Liver (tissue), 9 donors: ENCODE data around the gene CFAP74. TPM values are rescaled to one million over a fixed set of nuclear protein-coding genes. Genes with fewer than 3 reads are reported as not detected.

Experiments used
- DNase-seq: peaks from one replicate; pipeline ENCODE4 v3.0.0-alpha.2; 2017; ENCODE audit warnings: low spot score
- H3K27ac ChIP-seq, 2 donors: one replicate each; pipeline ENCODE4 v1.7.0; 2013; ENCODE audit warnings: inconsistent platforms in 2 of 2, low read length in 2 of 2, control low read depth in 1 of 2, low read depth in 1 of 2, mild to moderate bottlenecking in 1 of 2
- H3K27me3 ChIP-seq, 4 donors: one replicate each; pipeline versions ENCODE4 v1.6.1 to v1.7.0; 2013; ENCODE audit warnings: low read length in 3 of 4, inconsistent platforms in 1 of 4, mild to moderate bottlenecking in 1 of 4, moderate library complexity in 1 of 4; ENCODE audit not compliant: control insufficient read depth in 4 of 4, insufficient read depth in 4 of 4
- H3K36me3 ChIP-seq, 4 donors: one replicate each; pipeline versions ENCODE4 v1.6.1 to v1.7.0; 2013; ENCODE audit warnings: low read length in 3 of 4, mild to moderate bottlenecking in 3 of 4, low read depth in 1 of 4, moderate library complexity in 1 of 4; ENCODE audit not compliant: control insufficient read depth in 4 of 4, insufficient read depth in 3 of 4
- H3K4me1 ChIP-seq, 4 donors: one replicate each; pipeline versions ENCODE4 v1.6.1 to v1.7.0; 2013; ENCODE audit warnings: low read length in 3 of 4, mild to moderate bottlenecking in 3 of 4, moderate library complexity in 1 of 4; ENCODE audit not compliant: control insufficient read depth in 4 of 4, insufficient read depth in 4 of 4
- H3K4me3 ChIP-seq, 3 donors: one replicate each; pipeline versions ENCODE4 v1.6.1 to v1.7.0; 2013; ENCODE audit warnings: low read length in 3 of 3, control low read depth in 1 of 3, low read depth in 1 of 3, mild to moderate bottlenecking in 1 of 3
- H3K9ac ChIP-seq, 2 donors: one replicate each; pipeline ENCODE4 v1.7.0; 2013; ENCODE audit warnings: low read length in 2 of 2, mild to moderate bottlenecking in 2 of 2, moderate library complexity in 2 of 2, control low read depth in 1 of 2, low read depth in 1 of 2
- H3K9me3 ChIP-seq, 4 donors: one replicate each; pipeline versions ENCODE4 v1.6.1 to v1.7.0; 2013; ENCODE audit warnings: low read length in 3 of 4; ENCODE audit not compliant: control insufficient read depth in 4 of 4
- EGR1 ChIP-seq, 2 donors: IDR thresholded peaks; 2 replicates each; pipeline ENCODE4 v1.6.1; 2016 to 2018; ENCODE audit warnings: antibody characterized with exemption in 2 of 2, low read depth in 2 of 2
- FOXA1 ChIP-seq: IDR thresholded peaks from 2 replicates; pipeline ENCODE4 v1.6.1; 2016; ENCODE audit warnings: antibody characterized with exemption
- FOXA2 ChIP-seq: IDR thresholded peaks from 2 replicates; pipeline ENCODE4 v1.6.1; 2016; ENCODE audit warnings: antibody characterized with exemption
- GABPA ChIP-seq, 2 donors: IDR thresholded peaks in 1 of 2; conservative IDR thresholded peaks in 1 of 2; 2 replicates each; pipeline ENCODE4 v1.6.1; 2016; ENCODE audit warnings: antibody characterized with exemption in 2 of 2, mild to moderate bottlenecking in 1 of 2, moderate library complexity in 1 of 2
- HNF4A ChIP-seq, 2 donors: conservative IDR thresholded peaks; 2 replicates each; pipeline ENCODE4 v1.6.1; 2016; ENCODE audit warnings: antibody characterized with exemption in 2 of 2, mild to moderate bottlenecking in 2 of 2
- HNF4G ChIP-seq: IDR thresholded peaks from 2 replicates; pipeline ENCODE4 v1.6.1; 2016; ENCODE audit warnings: antibody characterized with exemption
- JUND ChIP-seq, 2 donors: IDR thresholded peaks; 2 replicates each; pipeline ENCODE4 v1.6.1; 2016; ENCODE audit warnings: antibody characterized with exemption in 2 of 2
- NR2F2 ChIP-seq: IDR thresholded peaks from 2 replicates; pipeline ENCODE4 v1.6.1; 2016; ENCODE audit warnings: antibody characterized with exemption
- RAD21 ChIP-seq, 2 donors: IDR thresholded peaks; 2 replicates each; pipeline ENCODE4 v1.6.1; 2016; ENCODE audit warnings: antibody characterized with exemption in 2 of 2, mild to moderate bottlenecking in 2 of 2
- RXRA ChIP-seq, 2 donors: IDR thresholded peaks; 2 replicates each; pipeline ENCODE4 v1.6.1; 2017 to 2018; ENCODE audit warnings: antibody characterized with exemption in 2 of 2, mild to moderate bottlenecking in 1 of 2
- SP1 ChIP-seq: IDR thresholded peaks from 2 replicates; pipeline ENCODE4 v1.6.1; 2018; ENCODE audit warnings: antibody characterized with exemption, mild to moderate bottlenecking
- TAF1 ChIP-seq: conservative IDR thresholded peaks from 2 replicates; pipeline ENCODE4 v1.6.1; 2016; ENCODE audit warnings: antibody characterized with exemption, mild to moderate bottlenecking
- YY1 ChIP-seq: IDR thresholded peaks from 2 replicates; pipeline ENCODE4 v1.6.1; 2016; ENCODE audit warnings: antibody characterized with exemption, mild to moderate bottlenecking
- WGBS: extraction: QIAGEN DNeasy Blood & Tissue Kit; methylation state at CpG from one replicate; pipeline ENCODE4 v1.1.7; 2013; 5-methylcytosine and 5-hydroxymethylcytosine counted together
- polyA plus RNA-seq, 2 donors: library from polyadenylated mRNA; stranded (reverse) in 1 of 2; unstranded in 1 of 2; fragments of 200-250 nt in 1 of 2; fragments of >200 nt in 1 of 2; fragmentation: Nextera tagmentation in 1 of 2; extraction: Ambion mirVana in 1 of 2; gene quantifications; one replicate each; pipeline versions ENCODE4 v1.2.1 to v1.2.3, GENCODE V29; 2013 to 2015
- total RNA-seq, 2 donors: library from RNA; depleted of rRNA; stranded (reverse); fragments of >200 nt; gene quantifications; one replicate each; pipeline ENCODE4 v1.2.3, GENCODE V29; 2014
- TF ChIP-seq, protein P1 (sequence below): IDR thresholded peaks from 2 replicates; pipeline ENCODE4 v1.6.1; 2016; ENCODE audit warnings: antibody characterized with exemption
- TF ChIP-seq, protein P2 (sequence below): IDR thresholded peaks from 2 replicates; pipeline ENCODE4 v1.6.1; 2016; ENCODE audit warnings: antibody characterized with exemption
- TF ChIP-seq, protein P3 (sequence below): IDR thresholded peaks from 2 replicates; pipeline ENCODE4 v1.6.1; 2016; ENCODE audit warnings: antibody characterized with exemption
- TF ChIP-seq, protein P4 (sequence below): fragments of 150-350 bp; IDR thresholded peaks from 2 replicates; pipeline ENCODE4 v1.5.1; 2017; ENCODE audit warnings: improper control_type of control experiment, low read depth, low read length; ENCODE audit not compliant: missing input control
- TF ChIP-seq, protein P5 (sequence below): IDR thresholded peaks from 2 replicates; pipeline ENCODE4 v1.6.1; 2016; ENCODE audit warnings: antibody characterized with exemption, mild to moderate bottlenecking
- donor health status: healthy.
- donor health status: healthy.
- donor health status: healthy.
- donor health status: healthy.
- donor health status: healthy.

The CFAP74 gene
- total and polyA plus RNA-seq, 4 donors = under 0.01 to 0.31 TPM; not detected in 2

DNA sequence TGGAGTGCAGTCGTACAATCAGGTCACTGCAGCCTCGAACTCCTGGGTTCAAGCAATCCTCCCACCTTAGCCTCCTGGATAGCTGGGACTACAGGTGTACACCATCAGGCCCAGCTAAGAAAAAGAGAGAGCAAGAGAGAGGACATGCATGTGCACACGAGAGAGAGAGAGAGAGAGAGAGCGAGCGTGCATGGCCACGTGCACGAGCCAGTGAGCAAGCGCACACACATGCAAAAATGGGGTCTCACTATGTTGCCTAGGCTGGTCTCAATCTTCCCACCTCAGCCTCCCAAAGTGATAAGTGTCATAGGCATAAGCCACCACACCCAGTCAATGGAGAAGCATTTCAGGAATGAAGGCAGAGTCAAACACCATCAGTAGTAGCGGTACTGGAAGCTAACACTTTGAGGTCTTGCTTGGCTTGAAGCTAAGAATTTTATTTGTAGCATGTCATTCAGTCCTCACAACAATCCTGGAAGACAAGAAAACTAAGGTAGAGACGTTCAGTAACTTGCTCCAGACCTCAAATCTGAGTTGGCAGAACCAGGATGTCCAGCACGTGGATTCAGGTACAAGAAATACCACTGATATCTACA, 127.2 kb downstream of the CFAP74 start:
- Histone ChIP-seq H3K9ac (no peak overlapping the region), H3K27ac (no peak overlapping the region), H3K9me3 (no peaks in the 10 kb centered on the region), H3K27me3 (no peaks in the 10 kb centered on the region), H3K4me3 (no peak overlapping the region), H3K4me1 (peaks cover 2 to 41% (median 25%) of the 10 kb centered on the region in 4 donors), H3K36me3 (peaks cover 0 to 6% (median 0%) of the 10 kb centered on the region in 4 donors)
- DNase-seq = no peak
- 90% methylated on average over 11 of the region's 11 CpGs for WGBS
- no peak for TF ChIP-seq TAF1
- TF ChIP-seq RXRA (IDR thresholded peaks at IDR 0.05) = no peak
- TF ChIP-seq, protein P1, sequence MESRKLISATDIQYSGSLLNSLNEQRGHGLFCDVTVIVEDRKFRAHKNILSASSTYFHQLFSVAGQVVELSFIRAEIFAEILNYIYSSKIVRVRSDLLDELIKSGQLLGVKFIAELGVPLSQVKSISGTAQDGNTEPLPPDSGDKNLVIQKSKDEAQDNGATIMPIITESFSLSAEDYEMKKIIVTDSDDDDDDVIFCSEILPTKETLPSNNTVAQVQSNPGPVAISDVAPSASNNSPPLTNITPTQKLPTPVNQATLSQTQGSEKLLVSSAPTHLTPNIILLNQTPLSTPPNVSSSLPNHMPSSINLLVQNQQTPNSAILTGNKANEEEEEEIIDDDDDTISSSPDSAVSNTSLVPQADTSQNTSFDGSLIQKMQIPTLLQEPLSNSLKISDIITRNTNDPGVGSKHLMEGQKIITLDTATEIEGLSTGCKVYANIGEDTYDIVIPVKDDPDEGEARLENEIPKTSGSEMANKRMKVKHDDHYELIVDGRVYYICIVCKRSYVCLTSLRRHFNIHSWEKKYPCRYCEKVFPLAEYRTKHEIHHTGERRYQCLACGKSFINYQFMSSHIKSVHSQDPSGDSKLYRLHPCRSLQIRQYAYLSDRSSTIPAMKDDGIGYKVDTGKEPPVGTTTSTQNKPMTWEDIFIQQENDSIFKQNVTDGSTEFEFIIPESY = no peak
- TF ChIP-seq, protein P2, sequence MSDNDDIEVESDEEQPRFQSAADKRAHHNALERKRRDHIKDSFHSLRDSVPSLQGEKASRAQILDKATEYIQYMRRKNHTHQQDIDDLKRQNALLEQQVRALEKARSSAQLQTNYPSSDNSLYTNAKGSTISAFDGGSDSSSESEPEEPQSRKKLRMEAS = no peak
- TF ChIP-seq NR2F2 = no peak
- TF ChIP-seq, protein P3, sequence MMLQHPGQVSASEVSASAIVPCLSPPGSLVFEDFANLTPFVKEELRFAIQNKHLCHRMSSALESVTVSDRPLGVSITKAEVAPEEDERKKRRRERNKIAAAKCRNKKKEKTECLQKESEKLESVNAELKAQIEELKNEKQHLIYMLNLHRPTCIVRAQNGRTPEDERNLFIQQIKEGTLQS = no peak
- TF ChIP-seq HNF4G = no peak
- no peak for TF ChIP-seq FOXA1
- no peak for TF ChIP-seq EGR1 (IDR thresholded peaks at IDR 0.05; ENCODE audit: low read depth in 2 of 2)
- TF ChIP-seq, protein P4, sequence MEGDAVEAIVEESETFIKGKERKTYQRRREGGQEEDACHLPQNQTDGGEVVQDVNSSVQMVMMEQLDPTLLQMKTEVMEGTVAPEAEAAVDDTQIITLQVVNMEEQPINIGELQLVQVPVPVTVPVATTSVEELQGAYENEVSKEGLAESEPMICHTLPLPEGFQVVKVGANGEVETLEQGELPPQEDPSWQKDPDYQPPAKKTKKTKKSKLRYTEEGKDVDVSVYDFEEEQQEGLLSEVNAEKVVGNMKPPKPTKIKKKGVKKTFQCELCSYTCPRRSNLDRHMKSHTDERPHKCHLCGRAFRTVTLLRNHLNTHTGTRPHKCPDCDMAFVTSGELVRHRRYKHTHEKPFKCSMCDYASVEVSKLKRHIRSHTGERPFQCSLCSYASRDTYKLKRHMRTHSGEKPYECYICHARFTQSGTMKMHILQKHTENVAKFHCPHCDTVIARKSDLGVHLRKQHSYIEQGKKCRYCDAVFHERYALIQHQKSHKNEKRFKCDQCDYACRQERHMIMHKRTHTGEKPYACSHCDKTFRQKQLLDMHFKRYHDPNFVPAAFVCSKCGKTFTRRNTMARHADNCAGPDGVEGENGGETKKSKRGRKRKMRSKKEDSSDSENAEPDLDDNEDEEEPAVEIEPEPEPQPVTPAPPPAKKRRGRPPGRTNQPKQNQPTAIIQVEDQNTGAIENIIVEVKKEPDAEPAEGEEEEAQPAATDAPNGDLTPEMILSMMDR = no peak
- TF ChIP-seq SP1 = no peak
- TF ChIP-seq RAD21 (IDR thresholded peaks at IDR 0.05) = no peak
- no peak for TF ChIP-seq GABPA (IDR thresholded peaks at IDR 0.05 in 1 of 2, conservative IDR thresholded peaks at IDR 0.05 in 1 of 2)
- TF ChIP-seq YY1 = no peak
- TF ChIP-seq FOXA2 = no peak
- TF ChIP-seq, protein P5, sequence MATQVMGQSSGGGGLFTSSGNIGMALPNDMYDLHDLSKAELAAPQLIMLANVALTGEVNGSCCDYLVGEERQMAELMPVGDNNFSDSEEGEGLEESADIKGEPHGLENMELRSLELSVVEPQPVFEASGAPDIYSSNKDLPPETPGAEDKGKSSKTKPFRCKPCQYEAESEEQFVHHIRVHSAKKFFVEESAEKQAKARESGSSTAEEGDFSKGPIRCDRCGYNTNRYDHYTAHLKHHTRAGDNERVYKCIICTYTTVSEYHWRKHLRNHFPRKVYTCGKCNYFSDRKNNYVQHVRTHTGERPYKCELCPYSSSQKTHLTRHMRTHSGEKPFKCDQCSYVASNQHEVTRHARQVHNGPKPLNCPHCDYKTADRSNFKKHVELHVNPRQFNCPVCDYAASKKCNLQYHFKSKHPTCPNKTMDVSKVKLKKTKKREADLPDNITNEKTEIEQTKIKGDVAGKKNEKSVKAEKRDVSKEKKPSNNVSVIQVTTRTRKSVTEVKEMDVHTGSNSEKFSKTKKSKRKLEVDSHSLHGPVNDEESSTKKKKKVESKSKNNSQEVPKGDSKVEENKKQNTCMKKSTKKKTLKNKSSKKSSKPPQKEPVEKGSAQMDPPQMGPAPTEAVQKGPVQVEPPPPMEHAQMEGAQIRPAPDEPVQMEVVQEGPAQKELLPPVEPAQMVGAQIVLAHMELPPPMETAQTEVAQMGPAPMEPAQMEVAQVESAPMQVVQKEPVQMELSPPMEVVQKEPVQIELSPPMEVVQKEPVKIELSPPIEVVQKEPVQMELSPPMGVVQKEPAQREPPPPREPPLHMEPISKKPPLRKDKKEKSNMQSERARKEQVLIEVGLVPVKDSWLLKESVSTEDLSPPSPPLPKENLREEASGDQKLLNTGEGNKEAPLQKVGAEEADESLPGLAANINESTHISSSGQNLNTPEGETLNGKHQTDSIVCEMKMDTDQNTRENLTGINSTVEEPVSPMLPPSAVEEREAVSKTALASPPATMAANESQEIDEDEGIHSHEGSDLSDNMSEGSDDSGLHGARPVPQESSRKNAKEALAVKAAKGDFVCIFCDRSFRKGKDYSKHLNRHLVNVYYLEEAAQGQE = no peak
- TF ChIP-seq JUND (IDR thresholded peaks at IDR 0.05) = no peak
- TF ChIP-seq HNF4A (conservative IDR thresholded peaks at IDR 0.05) = no peak
